GM19467 (cell line): ENCODE data around the gene DDX6.

Experiments used
- ATAC-seq: cut with Tn5 transposase; IDR thresholded peaks from one replicate; pipeline ENCODE4 v1.9.1; 2021; ENCODE audit warnings: mild to moderate bottlenecking, moderate library complexity; ENCODE audit not compliant: unreplicated experiment

Gene DDX6

DNA sequence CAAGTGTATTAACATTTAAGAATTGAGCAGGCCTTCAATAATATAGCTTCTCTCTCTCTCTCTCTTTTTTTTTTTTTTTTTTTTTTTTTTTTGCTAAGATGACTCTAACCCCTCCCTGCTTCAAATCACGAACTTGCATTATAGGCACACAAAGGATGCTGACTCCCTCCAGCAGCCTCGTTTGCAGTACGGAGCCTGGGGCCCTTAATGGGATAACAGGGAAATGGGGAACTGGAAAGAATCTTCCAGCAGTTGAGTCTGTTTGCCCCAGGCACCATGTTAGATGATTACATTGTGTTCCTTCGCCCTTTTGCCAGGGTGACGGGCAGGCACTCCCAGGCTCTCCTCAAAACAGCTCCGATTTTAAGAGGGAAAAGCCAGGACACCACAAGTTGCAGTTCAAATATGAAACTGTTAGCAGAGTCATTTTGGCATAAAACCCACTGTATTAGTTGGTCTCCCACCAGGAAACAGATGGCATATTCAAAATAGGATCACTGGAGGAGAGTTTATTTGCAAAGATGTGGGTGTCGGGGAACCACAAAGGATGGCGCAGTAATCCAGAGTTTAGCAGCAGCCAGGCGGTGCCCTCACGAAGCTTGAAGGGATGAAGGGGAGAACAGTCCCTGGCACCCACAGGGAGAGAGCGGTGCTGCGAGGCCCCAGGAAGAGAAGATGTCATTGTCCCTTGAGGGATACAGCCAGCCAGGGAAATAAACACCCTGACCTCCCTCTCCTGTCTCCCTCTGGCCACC is 85.0 kb downstream of the DDX6 start:
- no peak for ATAC-seq

DNA sequence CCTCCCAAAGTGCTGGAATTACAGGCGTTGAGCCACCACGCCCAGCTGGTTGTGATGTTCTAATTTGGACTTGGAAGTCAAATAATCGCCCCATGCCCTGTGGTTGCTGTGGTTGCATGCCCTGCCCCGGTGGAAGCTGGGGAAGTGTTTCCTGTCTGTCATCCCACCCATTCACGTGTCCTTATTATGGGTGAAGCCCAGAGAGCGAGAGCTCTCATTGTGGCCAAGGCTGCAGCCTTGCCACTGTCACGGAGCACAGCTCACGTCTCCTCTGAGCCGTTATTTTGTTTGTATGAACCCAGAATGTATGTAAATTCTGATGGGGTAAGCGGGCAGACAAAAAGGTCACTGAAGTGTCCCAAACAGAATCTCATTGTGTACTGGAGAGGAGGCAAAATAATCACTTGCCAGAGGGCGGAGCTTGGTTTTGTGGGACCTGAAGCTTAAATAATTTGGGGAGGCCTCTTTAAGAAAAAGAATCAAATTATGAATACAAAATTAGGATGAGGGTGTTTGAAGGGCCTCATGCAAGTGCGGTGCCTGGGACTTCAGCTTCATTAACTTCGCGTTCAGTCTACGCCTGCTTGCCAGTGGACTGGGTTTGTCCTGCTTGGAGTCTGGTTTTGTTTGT is 85.7 kb downstream of the DDX6 start:
- ATAC-seq = no peak

DNA sequence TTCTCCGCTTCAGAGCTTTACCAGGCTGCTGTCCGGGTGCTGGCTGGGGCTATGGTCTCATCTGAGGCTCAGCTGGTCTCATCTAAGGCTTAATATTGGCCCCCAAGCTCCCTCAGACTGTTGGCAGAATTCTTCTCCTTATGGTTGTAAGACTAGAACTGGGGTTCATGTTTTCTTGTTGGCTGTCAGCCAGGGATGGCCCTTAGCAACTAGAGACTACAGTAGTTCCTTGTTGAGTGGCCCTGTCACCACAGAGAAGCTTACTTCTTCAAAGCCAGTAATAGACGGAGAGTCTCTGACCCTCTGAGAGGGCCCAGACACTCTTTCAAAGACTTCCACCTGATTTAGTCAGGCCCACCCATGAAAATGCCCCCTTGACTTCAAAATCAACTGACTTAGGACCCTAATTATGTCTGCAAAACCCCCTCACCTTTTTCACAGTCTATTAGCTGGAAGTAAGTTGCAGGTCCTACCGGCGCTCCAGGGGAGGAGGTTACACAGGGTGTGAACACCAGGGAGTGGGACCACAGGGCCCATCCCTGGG is 87.3 kb downstream of the DDX6 start:
- ATAC-seq = no peak

DNA sequence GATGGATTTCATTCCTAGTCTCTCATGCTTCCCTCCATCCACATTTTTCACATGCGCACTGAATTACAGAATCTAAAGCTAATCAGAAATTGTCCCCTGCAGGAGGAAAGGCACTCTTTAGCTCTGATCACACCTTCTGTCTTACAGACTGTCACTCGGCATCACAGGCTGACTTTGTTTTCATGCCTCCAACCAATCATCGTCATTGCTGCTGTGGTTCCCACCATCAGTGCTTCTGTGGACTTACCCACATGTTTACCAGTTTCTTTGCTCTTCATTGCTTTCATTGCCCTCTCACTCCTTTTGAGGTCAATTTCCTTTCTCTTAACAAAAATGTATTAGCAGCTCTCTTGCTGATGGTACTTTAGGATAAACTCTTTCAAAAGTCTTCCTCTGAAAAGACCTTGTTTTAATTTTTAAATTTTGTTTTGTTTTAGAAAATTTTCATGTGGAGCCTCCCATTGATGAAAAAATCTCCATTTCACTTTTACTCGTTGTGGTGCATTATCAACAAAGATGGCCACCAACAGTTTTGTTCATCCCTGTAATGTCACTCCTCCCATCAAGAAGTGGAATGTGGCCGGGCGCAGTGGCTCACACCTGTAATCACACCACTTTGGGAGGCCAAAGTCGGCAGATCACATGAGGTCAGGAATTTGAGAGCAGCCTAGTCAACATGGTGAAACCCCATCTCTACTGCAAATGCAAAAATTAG is 91.3 kb downstream of the DDX6 start:
- ATAC-seq = no peak
